ENCODE measurements around the gene SESN1.
"Not testable (repeated sequence)": the region's sequence is repeated elsewhere in the genome, so short reads cannot be mapped to it uniquely, and the experiment has no call there.

Gene SESN1

GRCh38 chr6:108999428-108999827 is 95.2 kb downstream of the SESN1 start:
- peaks cover 19% of the 10 kb centered on the region for H3K4me1 Mint-ChIP-seq (ENCODE audit: low read depth)
- H3K36me3 Mint-ChIP-seq (ENCODE audit: low read depth), result peaks cover 40% of the 10 kb centered on the region
- no peak overlapping the region for H3K4me3 Mint-ChIP-seq
- H3K27ac Mint-ChIP-seq, result no peak overlapping the region
- DNase-seq, result no peak
- no peaks in the 10 kb centered on the region for H3K27me3 Mint-ChIP-seq
- no peaks in the 10 kb centered on the region for H3K9me3 Mint-ChIP-seq

- Mint-ChIP-seq H3K36me3 (ENCODE audit: low read depth) (peaks cover 45% of the 10 kb centered on the region), H3K27ac (no peak overlapping the region), H3K9me3 (no peaks in the 10 kb centered on the region), H3K27me3 (no peaks in the 10 kb centered on the region), H3K4me1 (ENCODE audit: low read depth) (peaks cover 13% of the 10 kb centered on the region), H3K4me3 (no peak overlapping the region)
- DNase-seq, result no peak
Measured at GRCh38 chr6:108998485-108998884, 96.2 kb downstream of the SESN1 start.

- H3K27me3 Mint-ChIP-seq, result no peaks in the 10 kb centered on the region
- DNase-seq, result no peak
- H3K36me3 Mint-ChIP-seq (ENCODE audit: low read depth), result peaks cover 60% of the 10 kb centered on the region
- no peak overlapping the region for H3K27ac Mint-ChIP-seq
- no peak overlapping the region for H3K4me3 Mint-ChIP-seq
- no peaks in the 10 kb centered on the region for H3K4me1 Mint-ChIP-seq (ENCODE audit: low read depth)
- H3K9me3 Mint-ChIP-seq, result no peaks in the 10 kb centered on the region
Measured at GRCh38 chr6:108996208-108996607, 98.4 kb downstream of the SESN1 start.

- H3K36me3 Mint-ChIP-seq (ENCODE audit: low read depth), result peaks cover 67% of the 10 kb centered on the region
- DNase-seq, result no peak
- H3K27me3 Mint-ChIP-seq, result no peaks in the 10 kb centered on the region
- H3K4me3 Mint-ChIP-seq, result no peak overlapping the region
- no peak overlapping the region for H3K27ac Mint-ChIP-seq
- H3K9me3 Mint-ChIP-seq, result no peaks in the 10 kb centered on the region
- no peaks in the 10 kb centered on the region for H3K4me1 Mint-ChIP-seq (ENCODE audit: low read depth)
Measured at GRCh38 chr6:108995296-108995695, 99.3 kb downstream of the SESN1 start.

GRCh38 chr6:108993876-108994275 is 100.8 kb downstream of the SESN1 start:
- Mint-ChIP-seq H3K4me3 (no peak overlapping the region), H3K27me3 (no peaks in the 10 kb centered on the region), H3K36me3 (ENCODE audit: low read depth) (peaks cover 65% of the 10 kb centered on the region), H3K4me1 (ENCODE audit: low read depth) (no peaks in the 10 kb centered on the region), H3K27ac (no peak overlapping the region), H3K9me3 (no peaks in the 10 kb centered on the region)
- DNase-seq, result no peak

- H3K27ac Mint-ChIP-seq, result no peak overlapping the region
- no peaks in the 10 kb centered on the region for H3K9me3 Mint-ChIP-seq
- DNase-seq, result no peak
- no peaks in the 10 kb centered on the region for H3K4me1 Mint-ChIP-seq (ENCODE audit: low read depth)
- H3K27me3 Mint-ChIP-seq, result no peaks in the 10 kb centered on the region
- H3K36me3 Mint-ChIP-seq (ENCODE audit: low read depth), result peaks cover 76% of the 10 kb centered on the region
- H3K4me3 Mint-ChIP-seq, result no peak overlapping the region
Measured at GRCh38 chr6:108989700-108990099, 104.9 kb downstream of the SESN1 start.

- no peak overlapping the region for H3K4me3 Mint-ChIP-seq
- no peak for DNase-seq
- H3K27ac Mint-ChIP-seq, result no peak overlapping the region
- no peaks in the 10 kb centered on the region for H3K4me1 Mint-ChIP-seq (ENCODE audit: low read depth)
- H3K27me3 Mint-ChIP-seq, result no peaks in the 10 kb centered on the region
- peaks cover 78% of the 10 kb centered on the region for H3K36me3 Mint-ChIP-seq (ENCODE audit: low read depth)
- H3K9me3 Mint-ChIP-seq, result no peaks in the 10 kb centered on the region
Measured at GRCh38 chr6:108988765-108989164, 105.9 kb downstream of the SESN1 start.

- Mint-ChIP-seq H3K4me3 (no peak overlapping the region), H3K36me3 (ENCODE audit: low read depth) (peaks cover 74% of the 10 kb centered on the region), H3K27me3 (no peaks in the 10 kb centered on the region), H3K4me1 (ENCODE audit: low read depth) (no peaks in the 10 kb centered on the region), H3K27ac (no peak overlapping the region), H3K9me3 (no peaks in the 10 kb centered on the region)
- no peak for DNase-seq
Measured at GRCh38 chr6:108988296-108988695, 106.3 kb downstream of the SESN1 start.

- Mint-ChIP-seq H3K27me3 (no peaks in the 10 kb centered on the region), H3K27ac (no peak overlapping the region), H3K4me1 (ENCODE audit: low read depth) (no peaks in the 10 kb centered on the region), H3K9me3 (no peaks in the 10 kb centered on the region), H3K4me3 (no peak overlapping the region), H3K36me3 (ENCODE audit: low read depth) (peaks cover 67% of the 10 kb centered on the region)
- no peak for DNase-seq
Measured at GRCh38 chr6:108987156-108987555, 107.5 kb downstream of the SESN1 start.

- Mint-ChIP-seq H3K27ac (no peak overlapping the region), H3K4me3 (no peak overlapping the region), H3K27me3 (no peaks in the 10 kb centered on the region), H3K9me3 (peaks cover 5% of the 10 kb centered on the region), H3K36me3 (ENCODE audit: low read depth) (peaks cover 57% of the 10 kb centered on the region), H3K4me1 (ENCODE audit: low read depth) (no peaks in the 10 kb centered on the region)
- DNase-seq, result no peak
Measured at GRCh38 chr6:108985301-108985700, 109.3 kb downstream of the SESN1 start.

- Mint-ChIP-seq H3K4me3 (no peak overlapping the region), H3K27ac (no peak overlapping the region), H3K4me1 (ENCODE audit: low read depth) (no peaks in the 10 kb centered on the region), H3K27me3 (no peaks in the 10 kb centered on the region), H3K36me3 (ENCODE audit: low read depth) (peaks cover 49% of the 10 kb centered on the region), H3K9me3 (peaks cover 14% of the 10 kb centered on the region)
- DNase-seq, result no peak
Measured at GRCh38 chr6:108983151-108983550, 111.5 kb downstream of the SESN1 start.

GRCh38 chr6:108982154-108983113 is 112.2 kb downstream of the SESN1 start:
- no peak overlapping the region for H3K4me3 Mint-ChIP-seq
- no peak for DNase-seq
- H3K4me1 Mint-ChIP-seq (ENCODE audit: low read depth), result no peaks in the 10 kb centered on the region
- peaks cover 14% of the 10 kb centered on the region for H3K9me3 Mint-ChIP-seq
- no peak overlapping the region for H3K27ac Mint-ChIP-seq
- peaks cover 43% of the 10 kb centered on the region for H3K36me3 Mint-ChIP-seq (ENCODE audit: low read depth)
- H3K27me3 Mint-ChIP-seq, result no peaks in the 10 kb centered on the region

- not testable (repeated sequence) for H3K27me3 Mint-ChIP-seq; H3K4me1 Mint-ChIP-seq (ENCODE audit: low read depth); DNase-seq; H3K4me3 Mint-ChIP-seq; H3K27ac Mint-ChIP-seq
- peaks cover 23% of the 10 kb centered on the region for H3K36me3 Mint-ChIP-seq (ENCODE audit: low read depth)
- H3K9me3 Mint-ChIP-seq, result peaks cover 24% of the 10 kb centered on the region
Measured at GRCh38 chr6:108978638-108979037, 116.0 kb downstream of the SESN1 start.

- Mint-ChIP-seq H3K36me3 (ENCODE audit: low read depth) (peaks cover 10% of the 10 kb centered on the region), H3K27ac (no peak overlapping the region), H3K4me3 (no peak overlapping the region), H3K9me3 (peaks cover 9% of the 10 kb centered on the region), H3K27me3 (no peaks in the 10 kb centered on the region), H3K4me1 (ENCODE audit: low read depth) (peaks cover 3% of the 10 kb centered on the region)
- DNase-seq, result no peak
Measured at GRCh38 chr6:108974201-108974600, 120.4 kb downstream of the SESN1 start.

- Mint-ChIP-seq H3K27me3 (no peaks in the 10 kb centered on the region), H3K36me3 (ENCODE audit: low read depth) (no peaks in the 10 kb centered on the region), H3K4me3 (no peak overlapping the region), H3K27ac (no peak overlapping the region), H3K4me1 (ENCODE audit: low read depth) (peaks cover 11% of the 10 kb centered on the region), H3K9me3 (no peaks in the 10 kb centered on the region)
- no peak for DNase-seq
Measured at GRCh38 chr6:108969776-108970175, 124.9 kb downstream of the SESN1 start.
